ENCODE results near the gene CSPG4.

CSPG4 gene

GRCh38 chr15:75625542-75626347 lies 86.9 kb downstream of the CSPG4 start, which contains the start of gene SNUPN:
Gene SNUPN (minus strand): TSS chr15:75625725. CDS start chr15:75621051, 4,674 bp downstream.
- Histone ChIP-seq H3K4me1 (ENCODE audit: low read length) (peaks cover 5% of the 10 kb centered on the region; the same call in 1 of the 2 replicates), H3K36me3 (replicated peaks; ENCODE audit: insufficient read depth, low read length) (no peaks in the 10 kb centered on the region), H3F3A (ENCODE audit: insufficient read depth, low read length) (peaks cover 7% of the 10 kb centered on the region; the same call in 1 of the 2 replicates), H2AFZ (ENCODE audit: low read length) (peak within 1 kb of the TSS; percentile 75), H3K9ac (ENCODE audit: low read length) (peak within 1 kb of the TSS; percentile 80), H3K9me2 (replicated peaks; ENCODE audit: insufficient read depth, low read length) (no peaks in the 10 kb centered on the region), H3K4me2 (ENCODE audit: low read depth, low read length) (peak within 1 kb of the TSS; percentile 62), H4K20me1 (ENCODE audit: insufficient read depth, low read length) (no peaks in the 10 kb centered on the region), H3K79me2 (ENCODE audit: low read length) (no peaks in the 10 kb centered on the region), H3K4me3 (ENCODE audit: low read length) (peak within 1 kb of the TSS; percentile 73), H3K27ac (ENCODE audit: low read length) (peak within 1 kb of the TSS; percentile 71), H3K9me3 (replicated peaks; ENCODE audit: insufficient read depth, low read length) (no peaks in the 10 kb centered on the region), H3K27me3 (replicated peaks; ENCODE audit: insufficient read depth, low read length) (no peaks in the 10 kb centered on the region)
- TF ChIP-seq EZH2phosphoT487 (IDR thresholded peaks at IDR 0.05; ENCODE audit: low read length) (no peak), EZH2 (optimal IDR thresholded peaks at IDR 0.05; ENCODE audit: low read depth, low read length) (no peak)
- TF ChIP-seq, protein P1, sequence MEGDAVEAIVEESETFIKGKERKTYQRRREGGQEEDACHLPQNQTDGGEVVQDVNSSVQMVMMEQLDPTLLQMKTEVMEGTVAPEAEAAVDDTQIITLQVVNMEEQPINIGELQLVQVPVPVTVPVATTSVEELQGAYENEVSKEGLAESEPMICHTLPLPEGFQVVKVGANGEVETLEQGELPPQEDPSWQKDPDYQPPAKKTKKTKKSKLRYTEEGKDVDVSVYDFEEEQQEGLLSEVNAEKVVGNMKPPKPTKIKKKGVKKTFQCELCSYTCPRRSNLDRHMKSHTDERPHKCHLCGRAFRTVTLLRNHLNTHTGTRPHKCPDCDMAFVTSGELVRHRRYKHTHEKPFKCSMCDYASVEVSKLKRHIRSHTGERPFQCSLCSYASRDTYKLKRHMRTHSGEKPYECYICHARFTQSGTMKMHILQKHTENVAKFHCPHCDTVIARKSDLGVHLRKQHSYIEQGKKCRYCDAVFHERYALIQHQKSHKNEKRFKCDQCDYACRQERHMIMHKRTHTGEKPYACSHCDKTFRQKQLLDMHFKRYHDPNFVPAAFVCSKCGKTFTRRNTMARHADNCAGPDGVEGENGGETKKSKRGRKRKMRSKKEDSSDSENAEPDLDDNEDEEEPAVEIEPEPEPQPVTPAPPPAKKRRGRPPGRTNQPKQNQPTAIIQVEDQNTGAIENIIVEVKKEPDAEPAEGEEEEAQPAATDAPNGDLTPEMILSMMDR (IDR thresholded peaks at IDR 0.05; ENCODE audit: low read length), result no peak
- peak; percentile 96 for DNase-seq

Data from MM.1S (cell line).